ENCODE data around the gene CD70. TPM values are rescaled to one million over a fixed set of nuclear protein-coding genes. Genes with fewer than 3 reads are reported as not detected.

Gene CD70
- total RNA-seq, 2 experiments from 2014 or later, result 24.6 to 26.2 TPM

DNA sequence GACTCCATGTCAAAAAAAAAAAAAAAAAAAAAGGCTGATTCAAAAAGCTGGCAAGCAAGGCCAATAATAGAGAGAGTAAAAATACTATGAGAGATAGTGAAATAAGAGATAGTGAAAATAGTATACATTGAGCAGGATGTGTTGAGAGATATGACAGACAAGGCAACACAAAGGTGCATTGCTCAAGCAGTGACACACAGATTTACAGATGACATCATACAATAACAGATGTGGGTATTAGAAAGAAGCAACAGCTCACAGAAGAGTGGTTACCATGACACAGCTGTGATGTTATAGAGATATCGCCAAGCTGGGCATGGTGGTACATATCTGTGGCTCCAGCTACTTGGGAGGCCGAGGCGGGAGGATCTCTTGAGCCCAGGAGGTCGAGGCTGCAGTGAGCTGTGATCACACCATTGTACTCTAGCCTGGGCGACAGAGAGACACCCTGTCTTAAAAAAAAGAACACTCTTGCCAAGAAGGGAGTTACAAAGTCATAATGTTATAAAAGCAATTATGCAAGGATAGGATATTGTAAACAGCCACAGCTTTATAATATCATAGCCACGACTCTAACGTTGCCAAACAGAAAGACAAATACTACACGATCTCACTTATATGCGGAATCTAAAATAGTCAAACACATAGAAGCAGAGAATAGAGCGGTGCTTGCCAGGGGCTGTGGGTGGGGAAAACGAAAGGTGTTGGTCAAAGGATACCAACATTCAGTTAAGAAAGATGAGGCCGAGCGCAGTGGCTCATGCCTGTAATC lies 49.8 kb downstream of the CD70 start:
- intact Hi-C loops (cut with micrococcal nuclease), result no loop called here
- Mint-ChIP-seq H3K27me3 (peaks cover 4% of the 10 kb centered on the region), H3K9me3 (no peaks in the 10 kb centered on the region), H3K27ac (no peak overlapping the region), H3K4me1 (ENCODE audit: low read depth) (peaks cover 17% of the 10 kb centered on the region), H3K4me3 (no peak overlapping the region), H3K36me3 (ENCODE audit: low read depth) (no peaks in the 10 kb centered on the region)
- DNase-seq, result no peak
- no peak for ATAC-seq
- ChIA-PET POLR2A (interaction anchor here (1.2 kb wide), 1 partner anchor 11 kb away, joined by 3 read pairs; the partner anchor contains the start of gene TNFSF9), CTCF (interaction anchor here (1.4 to 1.5 kb wide), 2 partner anchors 11 kb away, joined by 4 to 6 read pairs; no protein-coding TSS in a partner anchor)
- TF ChIP-seq CTCF (IDR thresholded peaks at IDR 0.05), result no peak

DNA sequence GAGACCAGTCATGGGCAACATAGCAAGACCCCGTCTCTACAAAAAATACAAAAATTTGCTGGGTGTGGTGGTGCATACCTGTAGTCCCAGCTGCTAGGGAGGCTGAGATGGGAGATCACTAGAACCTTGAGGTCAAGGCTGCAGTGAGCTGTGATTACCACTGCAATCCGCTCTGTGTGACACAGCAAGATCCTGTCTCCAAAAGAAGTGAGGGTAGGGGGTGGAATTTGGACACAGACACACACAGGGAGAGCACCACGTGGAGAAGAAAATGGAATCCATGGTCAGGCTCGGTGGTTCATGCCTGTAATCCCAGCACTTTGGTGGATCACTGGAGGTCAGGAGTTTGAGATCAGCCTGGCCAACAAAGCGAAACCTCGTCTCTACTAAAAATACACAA lies 51.4 kb downstream of the CD70 start:
- H3K27me3 Mint-ChIP-seq, result peaks cover 2% of the 10 kb centered on the region
- no peak for DNase-seq
- CTCF ChIA-PET, result interaction anchor here (1.4 kb wide), 1 partner anchor 12 kb away, joined by 6 read pairs; no protein-coding TSS in a partner anchor
- intact Hi-C loops (cut with micrococcal nuclease), result no loop called here
- POLR2A ChIA-PET, result interaction anchor here (0.6 kb wide), 1 partner anchor 17 kb away, joined by 4 read pairs; no protein-coding TSS in a partner anchor
- no peak for ATAC-seq
- no peak for TF ChIP-seq CTCF (IDR thresholded peaks at IDR 0.05)
- peaks cover 26% of the 10 kb centered on the region for H3K4me1 Mint-ChIP-seq (ENCODE audit: low read depth)
- peaks cover 3% of the 10 kb centered on the region for H3K36me3 Mint-ChIP-seq (ENCODE audit: low read depth)
- H3K9me3 Mint-ChIP-seq, result no peaks in the 10 kb centered on the region
- no peak overlapping the region for H3K27ac Mint-ChIP-seq
- no peak overlapping the region for H3K4me3 Mint-ChIP-seq

Other genes with a start within 250 kb of the CD70 start
- gene CLPP, start 229.6 kb downstream of the CD70 start, total RNA-seq, result 100 to 1,000 TPM; 169 to 175 TPM
- 10 to 100 TPM; 34.9 to 40.1 TPM for gene ALKBH7, start 218.4 kb downstream of the CD70 start, total RNA-seq
- gene PSPN, start 215.2 kb downstream of the CD70 start, total RNA-seq, result 1 to 10 TPM; 1.2 to 1.4 TPM
- gene GTF2F1, start 198.0 kb downstream of the CD70 start, total RNA-seq, result 10 to 100 TPM; 50.4 to 59.6 TPM
- 100 to 1,000 TPM; 366 to 370 TPM for gene KHSRP, start 166.3 kb downstream of the CD70 start, total RNA-seq
- gene SLC25A41, start 157.4 kb downstream of the CD70 start, total RNA-seq, result not detected
- 10 to 100 TPM; 11.9 to 12.1 TPM for gene SLC25A23, start 131.4 kb downstream of the CD70 start, total RNA-seq
- under 1 TPM; 0.58 to 0.70 TPM for gene CRB3, start 126.9 kb downstream of the CD70 start, total RNA-seq
- 10 to 100 TPM; 58.2 to 61.2 TPM for gene DENND1C, start 109.4 kb downstream of the CD70 start, total RNA-seq
- gene TUBB4A, start 88.8 kb downstream of the CD70 start, total RNA-seq, result 10 to 100 TPM in 1 of 2 experiments, 1 to 10 TPM in 1; 9.6 to 10.6 TPM
- 1 to 10 TPM; 3.0 to 3.1 TPM for gene TNFSF9, start 60.1 kb downstream of the CD70 start, total RNA-seq
- 10 to 100 TPM; 41.7 to 43.8 TPM for gene TNFSF14, start 79.0 kb upstream of the CD70 start, total RNA-seq
- 1 to 10 TPM in 1 of 2 experiments, under 1 TPM in 1; 0.34 to 1.1 TPM for gene C3, start 129.5 kb upstream of the CD70 start, total RNA-seq
- 10 to 100 TPM; 58.2 to 64.8 TPM for gene GPR108, start 146.4 kb upstream of the CD70 start, total RNA-seq
- 10 to 100 TPM; 33.8 to 34.3 TPM for gene TRIP10, start 148.5 kb upstream of the CD70 start, total RNA-seq
- 10 to 100 TPM; 20.6 to 20.9 TPM for gene SH2D3A, start 176.3 kb upstream of the CD70 start, total RNA-seq
- 10 to 100 TPM; 61.7 to 65.4 TPM for gene VAV1, start 181.6 kb upstream of the CD70 start, total RNA-seq

Measured in activated CD8-positive, alpha-beta T cell treated with anti-CD3 and anti-CD28 coated beads for 36 hours (primary cell).